Measurements from ENCODE around the gene NXNL1.
"Not testable (repeated sequence)": the region's sequence is repeated elsewhere in the genome, so short reads cannot be mapped to it uniquely, and the experiment has no call there.

The NXNL1 gene

DNA sequence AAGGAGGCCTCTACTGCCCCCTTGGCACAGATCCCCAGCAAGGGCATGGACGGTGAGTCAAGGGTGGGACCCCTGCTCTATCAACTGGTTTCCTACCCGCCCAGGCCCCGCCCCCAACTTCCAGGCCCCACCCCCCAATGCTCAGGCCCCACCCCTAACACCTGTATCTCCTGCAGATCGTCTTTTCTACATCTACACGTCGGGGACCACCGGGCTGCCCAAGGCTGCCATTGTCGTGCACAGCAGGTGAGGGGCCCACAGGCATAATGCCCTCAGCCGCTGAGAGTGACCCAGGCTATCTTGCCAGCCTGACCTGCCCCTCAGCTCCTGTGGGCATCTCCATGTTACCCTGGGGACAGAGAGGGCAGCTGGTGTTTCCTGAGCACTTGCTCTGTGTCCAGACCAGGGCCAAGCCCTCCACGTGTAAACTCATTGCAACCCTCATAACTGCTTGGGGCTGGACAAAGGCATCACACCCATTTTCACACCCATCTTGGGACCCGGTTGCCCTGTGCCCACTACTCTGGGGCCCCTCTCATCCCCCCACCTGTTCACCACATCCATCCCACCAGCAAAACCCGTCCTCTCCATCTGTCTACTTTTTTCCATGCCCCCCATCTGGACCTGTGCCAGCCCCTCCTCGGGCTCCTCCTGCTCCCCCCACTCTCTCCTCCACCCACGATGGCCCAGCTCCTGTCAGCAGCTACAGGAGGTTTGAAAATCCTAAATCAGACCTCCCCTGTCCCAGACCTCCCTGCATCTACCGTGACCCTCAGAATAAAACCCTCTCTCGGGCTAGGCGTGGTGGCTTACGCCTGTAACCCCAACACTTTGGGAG lies 26.8 kb upstream of the NXNL1 start:
- in situ Hi-C loops (cut with HindIII; ENCODE audit: low sequenced_read_pairs), result no loop called here

DNA sequence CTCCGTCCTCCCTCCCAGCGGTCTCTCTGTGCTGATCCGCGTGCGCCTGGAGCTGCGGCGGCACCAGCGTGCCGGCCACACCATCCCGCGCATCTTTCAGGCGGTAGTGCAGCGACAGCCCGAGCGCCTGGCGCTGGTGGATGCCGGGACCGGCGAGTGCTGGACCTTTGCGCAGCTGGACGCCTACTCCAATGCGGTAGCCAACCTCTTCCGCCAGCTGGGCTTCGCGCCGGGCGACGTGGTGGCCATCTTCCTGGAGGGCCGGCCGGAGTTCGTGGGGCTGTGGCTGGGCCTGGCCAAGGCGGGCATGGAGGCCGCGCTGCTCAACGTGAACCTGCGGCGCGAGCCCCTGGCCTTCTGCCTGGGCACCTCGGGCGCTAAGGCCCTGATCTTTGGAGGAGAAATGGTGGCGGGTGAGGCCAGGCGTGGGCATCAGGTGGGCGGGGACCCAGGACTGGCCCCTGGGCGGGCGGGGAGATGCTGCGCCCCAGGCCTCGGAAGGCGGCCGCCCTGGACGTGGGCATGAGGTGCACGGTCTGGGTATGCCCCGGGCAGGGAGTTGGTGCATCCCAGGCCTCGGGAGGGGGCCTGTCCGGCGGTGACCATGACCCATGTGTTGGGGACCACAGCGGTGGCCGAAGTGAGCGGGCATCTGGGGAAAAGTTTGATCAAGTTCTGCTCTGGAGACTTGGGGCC lies 26.0 kb upstream of the NXNL1 start:
- in situ Hi-C loops (cut with HindIII; ENCODE audit: low sequenced_read_pairs), result no loop called here

DNA sequence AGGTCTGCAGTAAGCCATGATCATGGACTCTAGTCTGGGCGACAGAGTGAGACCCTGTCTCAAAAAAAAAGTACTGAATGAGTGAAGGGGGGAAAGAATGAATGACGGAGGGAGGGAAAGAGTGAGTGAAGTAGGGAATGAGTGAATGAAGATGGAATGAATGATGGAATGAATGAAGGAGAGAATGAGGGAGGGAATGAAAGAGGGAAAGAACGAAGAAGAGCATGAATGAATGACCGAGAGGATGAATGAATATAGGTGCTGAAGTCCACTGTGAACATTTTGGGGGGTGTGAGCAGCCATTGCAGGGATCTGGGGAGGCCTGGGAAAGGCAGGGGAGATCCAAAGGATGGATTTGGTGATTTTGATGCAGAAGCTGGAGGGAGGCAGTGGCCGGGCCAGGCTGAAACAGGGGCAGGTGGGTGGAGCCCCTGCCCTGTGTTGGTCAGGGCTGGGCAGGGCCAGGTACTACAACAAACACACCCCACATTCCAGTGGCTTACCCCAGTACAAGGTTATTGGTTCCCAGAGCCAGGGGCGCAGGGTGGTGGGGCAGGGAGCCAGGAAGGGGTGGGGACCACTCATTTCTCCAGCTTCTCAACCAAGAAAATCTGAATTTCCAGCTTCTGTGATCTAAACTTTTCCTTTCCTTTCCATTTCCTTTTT lies 23.9 kb upstream of the NXNL1 start:
- in situ Hi-C loops (cut with HindIII; ENCODE audit: low sequenced_read_pairs), result no loop called here

DNA sequence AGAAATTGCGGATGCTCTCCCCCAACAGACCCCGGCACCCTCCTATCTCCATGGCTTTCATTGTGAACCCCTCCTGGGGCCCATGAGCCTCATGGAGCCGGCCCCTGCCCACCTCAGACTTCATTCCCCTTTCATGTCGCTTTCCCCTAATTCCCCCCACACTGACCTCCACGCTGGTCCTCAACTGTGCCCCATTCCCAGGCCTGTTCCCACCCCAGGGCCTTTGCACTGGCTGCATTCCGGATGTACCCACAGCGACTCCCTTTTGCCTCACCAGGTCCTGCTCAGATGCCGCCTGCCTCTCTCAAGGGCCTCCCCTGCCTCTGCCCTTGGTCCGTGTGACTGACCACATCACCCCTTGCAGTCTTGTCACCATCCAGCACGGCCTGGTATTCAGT lies 22.9 kb upstream of the NXNL1 start:
- in situ Hi-C loops (cut with HindIII; ENCODE audit: low sequenced_read_pairs), result no loop called here

DNA sequence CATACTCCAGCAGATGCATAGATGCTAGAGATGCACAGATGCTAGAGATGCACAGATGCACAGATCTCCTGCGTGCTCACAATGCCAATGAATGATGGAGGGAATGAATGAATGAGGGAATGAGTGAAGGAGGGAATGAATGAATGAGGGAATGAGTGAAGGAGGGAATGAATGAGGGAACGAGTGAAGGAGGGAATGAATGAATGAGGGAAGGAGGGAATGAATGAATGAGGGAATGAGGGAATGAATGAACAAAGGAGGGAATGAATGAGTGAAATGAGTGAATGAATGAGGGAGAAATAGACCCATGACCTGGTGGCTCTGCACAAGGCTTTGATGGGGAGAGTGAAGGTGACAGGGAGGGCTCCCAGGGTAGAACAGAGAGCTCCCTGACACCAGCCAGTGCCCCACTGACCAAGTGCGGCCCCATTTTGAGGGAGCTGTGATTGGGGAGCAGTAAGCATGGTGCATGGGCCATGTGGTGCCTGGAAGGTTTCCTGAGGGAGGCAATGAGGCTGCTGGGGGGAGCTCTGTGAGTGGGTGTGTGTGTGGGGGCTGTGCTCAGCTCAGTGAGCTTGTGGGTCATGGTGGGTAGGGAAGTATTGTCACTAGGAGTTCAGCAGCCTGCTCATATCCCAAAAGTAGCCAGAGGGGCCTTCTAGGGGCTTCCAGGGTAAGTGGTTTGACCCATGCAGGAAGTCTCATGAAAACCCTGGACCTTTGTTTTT lies 22.3 kb upstream of the NXNL1 start:
- in situ Hi-C loops (cut with HindIII; ENCODE audit: low sequenced_read_pairs), result no loop called here

DNA sequence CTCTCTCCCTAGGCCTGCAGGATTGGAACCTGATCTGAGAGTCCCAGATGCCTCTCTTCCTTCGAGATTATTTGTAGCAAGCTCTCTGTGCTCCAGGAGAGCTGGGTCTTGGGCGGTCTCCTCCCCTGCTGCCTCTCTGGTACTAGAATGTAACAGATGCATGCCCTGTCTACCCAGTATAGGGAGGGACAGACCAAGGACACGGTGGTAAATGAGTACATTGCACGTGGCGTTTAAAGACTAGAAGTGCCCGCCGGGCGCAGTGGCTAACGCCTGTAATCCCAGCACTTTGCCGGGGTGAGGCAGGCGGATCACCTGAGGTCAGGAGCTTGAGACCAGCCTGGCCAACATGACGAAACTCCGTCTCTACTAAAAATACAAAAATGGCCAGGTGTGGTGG lies 21.3 kb upstream of the NXNL1 start:
- in situ Hi-C loops (cut with HindIII; ENCODE audit: low sequenced_read_pairs), result no loop called here

DNA sequence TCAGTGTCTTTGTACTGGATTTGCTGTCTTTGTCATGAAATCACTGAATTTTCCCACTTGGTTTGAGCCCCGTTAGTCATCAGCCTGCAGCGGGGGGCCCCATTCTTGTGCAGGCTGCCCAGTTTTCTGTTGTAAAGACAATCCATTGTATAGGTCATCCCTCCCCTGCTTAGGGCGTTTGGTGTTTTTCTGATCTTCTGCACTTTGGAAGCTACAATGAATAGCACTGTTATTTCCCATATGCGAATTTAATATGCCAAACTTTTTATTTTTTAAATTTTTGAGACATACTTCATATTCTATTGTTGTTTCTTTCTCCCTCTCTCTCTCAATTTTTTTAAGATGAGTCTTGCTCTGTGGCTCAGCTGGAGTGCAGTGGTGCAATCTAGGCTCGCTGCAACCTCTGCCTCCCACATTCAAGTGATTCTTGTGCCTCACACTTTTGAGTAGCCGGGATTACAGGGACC lies 18.6 kb upstream of the NXNL1 start:
- in situ Hi-C loops (cut with HindIII; ENCODE audit: low sequenced_read_pairs), result no loop called here

DNA sequence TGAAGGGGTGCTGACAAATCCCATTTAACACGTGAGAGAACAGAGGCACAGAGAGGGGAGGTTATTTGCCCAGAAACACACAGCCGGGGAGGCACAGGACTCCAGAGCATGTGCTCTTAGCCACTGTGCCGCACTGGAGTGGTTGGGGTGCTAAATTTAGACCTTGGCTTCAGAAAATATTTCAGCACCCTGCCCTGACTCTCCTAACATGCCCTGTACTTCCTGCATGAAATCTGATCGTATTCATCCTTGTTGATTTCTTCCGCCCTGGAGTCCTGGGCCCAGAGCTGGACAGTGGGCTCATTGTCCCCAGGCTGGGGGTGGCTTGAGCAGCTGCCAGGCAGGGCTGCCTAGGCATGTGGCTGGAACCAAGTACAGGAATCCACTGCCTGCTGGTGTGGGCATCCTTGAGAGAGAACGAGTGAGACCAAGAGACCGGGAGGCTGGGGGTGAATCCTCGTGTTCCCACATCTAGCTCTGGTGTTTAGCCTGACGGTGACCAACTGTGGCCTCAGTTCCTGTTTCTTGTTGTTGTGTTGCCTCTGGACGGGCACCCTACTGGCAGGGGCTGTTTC lies 14.9 kb upstream of the NXNL1 start:
- in situ Hi-C loops (cut with HindIII; ENCODE audit: low sequenced_read_pairs), result no loop called here

DNA sequence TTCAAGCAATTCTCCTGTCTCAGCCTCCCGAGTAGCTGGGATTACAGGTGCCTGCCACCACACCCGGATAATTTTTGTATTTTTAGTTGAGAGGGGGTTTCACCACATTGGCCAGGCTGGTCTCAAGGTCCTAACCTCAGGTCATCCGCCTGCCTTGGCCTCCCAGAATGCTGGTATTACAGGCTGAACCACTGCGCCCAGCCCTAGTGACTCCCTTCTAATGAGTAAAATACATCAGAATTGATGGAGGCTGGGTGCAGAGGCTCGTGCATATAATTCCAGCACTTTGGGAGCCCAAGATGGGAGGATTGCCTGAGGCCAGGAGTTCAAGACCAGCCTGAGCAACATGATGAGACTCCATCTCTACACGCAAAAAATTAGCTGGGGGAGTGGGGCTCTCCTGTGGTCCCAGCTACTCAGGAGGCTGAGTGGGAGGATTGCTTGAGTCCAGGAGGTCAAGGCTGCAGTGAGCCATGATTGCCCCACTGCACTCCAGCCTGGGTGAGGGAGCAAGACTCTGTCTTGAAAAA lies 14.3 kb upstream of the NXNL1 start:
- in situ Hi-C loops (cut with HindIII; ENCODE audit: low sequenced_read_pairs), result not testable (repeated sequence)

DNA sequence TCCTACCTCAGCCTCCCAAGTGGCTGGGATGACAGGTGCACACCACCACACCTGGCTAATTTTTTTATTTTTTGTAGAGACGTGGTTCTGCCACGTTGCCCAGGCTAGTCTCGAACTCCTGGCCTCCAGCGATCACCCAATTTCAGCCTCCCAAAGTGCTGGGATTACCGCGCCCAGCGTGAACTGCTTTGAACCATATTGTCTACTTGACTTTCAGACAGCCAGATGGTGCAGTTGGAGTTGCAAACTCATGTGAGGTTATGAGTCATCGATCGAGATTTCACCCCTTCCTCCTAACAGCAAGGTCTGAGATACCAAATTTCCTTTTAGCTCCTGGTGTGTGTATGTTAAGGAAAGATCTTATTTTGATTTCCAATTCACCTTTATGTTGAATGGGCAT lies 12.3 kb upstream of the NXNL1 start:
- in situ Hi-C loops (cut with HindIII; ENCODE audit: low sequenced_read_pairs), result no loop called here

DNA sequence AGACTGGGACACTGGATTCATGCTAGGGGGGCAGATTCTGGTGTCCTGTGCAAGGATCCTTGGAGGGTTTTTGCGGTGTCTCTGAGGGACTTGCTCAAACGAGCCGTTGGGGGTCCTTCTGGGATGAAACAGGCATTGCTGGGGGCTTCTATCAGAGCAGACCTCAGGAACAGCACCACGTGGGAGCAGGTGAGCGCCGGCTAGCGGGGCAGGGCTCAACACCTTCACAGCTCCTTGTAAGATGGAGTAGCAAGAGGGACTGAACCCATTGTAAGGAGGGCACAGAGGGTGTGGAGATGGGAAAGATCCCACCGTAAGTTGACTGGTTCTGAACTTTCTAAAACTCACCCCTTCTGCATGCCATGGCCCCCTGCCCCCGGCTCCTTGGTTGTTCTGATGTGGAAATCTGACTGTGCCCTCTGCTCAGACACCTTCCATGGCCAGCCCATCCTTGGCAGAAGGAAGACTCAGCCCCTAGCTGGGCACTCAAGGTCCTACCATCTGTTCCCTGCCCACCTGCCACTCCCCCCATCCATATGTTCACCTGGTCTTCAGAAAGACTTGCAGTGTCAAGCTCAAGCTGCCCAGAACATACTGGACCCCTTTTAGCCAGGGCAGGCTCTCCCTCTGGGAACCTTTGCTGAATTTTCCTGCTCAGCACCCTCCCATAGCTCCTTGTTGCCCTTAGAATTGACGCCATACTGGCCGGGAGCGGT lies 10.8 kb upstream of the NXNL1 start:
- in situ Hi-C loops (cut with HindIII; ENCODE audit: low sequenced_read_pairs), result no loop called here

DNA sequence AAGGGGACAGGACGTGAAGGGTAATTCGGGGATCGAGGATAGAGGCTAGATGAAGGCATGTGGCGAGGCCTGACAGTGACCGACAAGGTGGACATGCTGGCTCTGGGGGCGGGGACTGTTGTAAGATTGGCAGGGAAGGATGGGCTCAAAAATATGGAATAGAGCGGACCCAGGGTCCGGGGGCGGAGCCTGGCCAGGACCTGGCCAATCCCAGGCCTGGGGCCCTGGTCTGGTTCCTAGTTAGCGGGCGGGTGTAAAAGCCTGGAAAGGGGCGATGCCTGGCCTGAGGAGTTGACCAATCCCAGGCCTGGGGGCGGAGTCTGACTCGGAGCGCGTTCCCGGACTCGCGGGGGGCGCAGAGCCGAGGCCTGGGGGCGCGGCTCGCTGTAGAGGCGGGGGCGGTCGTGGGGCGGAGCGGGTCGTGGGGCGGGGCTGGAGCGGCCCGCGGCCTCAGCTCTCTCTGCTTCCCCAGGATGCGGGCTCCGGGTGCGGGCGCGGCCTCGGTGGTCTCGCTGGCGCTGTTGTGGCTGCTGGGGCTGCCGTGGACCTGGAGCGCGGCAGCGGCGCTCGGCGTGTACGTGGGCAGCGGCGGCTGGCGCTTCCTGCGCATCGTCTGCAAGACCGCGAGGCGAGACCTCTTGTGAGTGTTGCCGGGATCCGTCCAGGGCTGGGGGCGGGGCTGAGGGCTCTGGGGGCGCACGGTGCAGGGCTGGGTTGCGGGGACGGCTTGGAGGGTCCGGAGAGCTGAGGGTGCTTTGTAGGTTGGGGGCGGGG lies 9.5 kb upstream of the NXNL1 start, which contains the start of gene SLC27A1:
TSS of gene SLC27A1 (plus strand) at position 457 of the 774 bp plus-strand sequence. CDS start at position 474, 17 bp downstream.
- in situ Hi-C loops (cut with HindIII; ENCODE audit: low sequenced_read_pairs), result no loop called here

DNA sequence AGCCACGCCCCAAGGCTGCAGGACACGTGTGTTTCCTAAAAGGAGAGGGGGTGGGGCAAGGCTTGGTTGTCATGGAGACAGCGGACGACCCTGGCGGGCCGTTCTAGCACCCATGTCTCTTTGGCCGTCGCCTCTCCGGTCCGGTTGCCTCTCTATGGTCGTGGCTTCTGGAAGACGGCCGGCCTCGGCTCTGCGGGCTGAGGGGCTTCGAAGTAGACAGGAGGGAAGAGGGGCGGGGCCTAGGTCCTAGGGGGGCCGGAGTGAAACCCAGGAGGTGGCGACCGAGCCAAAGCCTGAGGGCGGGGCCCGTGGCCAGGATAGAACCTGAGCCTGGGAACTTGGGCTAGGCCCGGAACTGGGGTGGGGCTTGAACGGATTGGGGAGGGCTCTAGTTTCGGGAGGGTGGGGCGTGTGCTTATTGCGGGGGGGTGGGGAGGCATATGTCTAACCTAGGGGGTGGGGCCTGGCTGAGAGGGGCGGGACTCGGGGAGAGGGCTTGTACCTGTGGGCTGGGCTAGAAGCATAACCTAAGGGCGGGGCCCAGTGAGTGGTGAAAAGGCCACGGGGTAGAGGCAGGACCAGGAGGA lies 8.8 kb upstream of the NXNL1 start:
- in situ Hi-C loops (cut with HindIII; ENCODE audit: low sequenced_read_pairs), result no loop called here

DNA sequence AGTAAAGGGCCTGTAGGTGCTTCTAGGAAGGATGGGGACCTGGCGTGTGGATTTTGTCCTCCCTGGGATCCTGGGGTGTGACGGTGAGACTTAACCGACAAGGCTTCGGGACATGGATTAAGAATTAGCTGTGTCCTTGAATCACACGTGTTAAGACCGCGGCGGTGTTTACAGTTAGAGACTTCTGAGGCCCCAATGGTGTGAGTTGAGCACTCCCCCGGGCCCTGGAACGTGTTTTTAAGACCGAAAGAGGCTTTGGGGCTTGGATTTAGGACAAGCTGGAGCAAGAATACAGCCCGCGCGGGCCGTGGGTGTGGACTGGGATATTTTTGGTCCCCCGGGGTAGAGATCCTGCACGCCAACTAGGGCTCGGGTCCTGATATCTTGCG lies 8.4 kb upstream of the NXNL1 start:
- in situ Hi-C loops (cut with HindIII; ENCODE audit: low sequenced_read_pairs), result no loop called here

DNA sequence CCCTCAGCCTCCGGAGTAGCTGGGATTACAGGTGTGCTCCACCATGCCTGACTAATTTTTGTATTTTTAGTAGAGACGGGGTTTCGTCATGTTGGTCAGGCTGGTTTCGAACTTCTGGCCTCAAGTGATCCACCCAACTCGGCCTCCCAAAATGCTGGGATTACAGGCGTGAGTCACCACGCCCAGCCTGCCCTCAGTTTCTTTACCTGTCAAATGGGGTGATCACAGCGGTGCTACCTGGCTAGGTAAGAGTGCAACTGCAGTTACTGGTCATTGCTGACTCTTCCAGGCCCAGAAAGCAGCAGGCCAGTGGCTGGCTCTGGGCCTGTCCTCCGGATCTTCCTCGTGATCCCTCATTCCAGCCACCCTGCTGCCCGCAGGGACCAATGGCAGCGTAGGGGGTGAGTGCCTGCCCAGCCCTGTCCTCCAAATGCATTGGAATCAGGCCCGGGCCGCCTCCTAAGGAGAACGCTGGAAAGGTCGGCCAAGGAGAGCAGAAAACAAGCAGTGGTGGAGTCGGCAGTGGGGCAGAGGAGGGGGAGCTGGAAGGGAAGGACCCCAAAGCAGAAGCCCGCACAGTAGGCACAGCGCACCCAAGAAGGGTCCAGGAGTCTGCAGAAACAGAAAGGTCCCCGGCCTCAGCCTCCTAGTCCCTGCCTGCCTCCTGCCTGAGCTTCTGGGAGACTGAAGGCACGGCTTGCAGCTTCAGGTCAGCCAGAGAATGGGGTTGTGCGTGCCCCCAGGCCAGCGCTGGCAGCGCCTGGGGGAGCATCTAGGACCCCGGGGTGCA lies 7.8 kb upstream of the NXNL1 start:
- in situ Hi-C loops (cut with HindIII; ENCODE audit: low sequenced_read_pairs), result no loop called here

DNA sequence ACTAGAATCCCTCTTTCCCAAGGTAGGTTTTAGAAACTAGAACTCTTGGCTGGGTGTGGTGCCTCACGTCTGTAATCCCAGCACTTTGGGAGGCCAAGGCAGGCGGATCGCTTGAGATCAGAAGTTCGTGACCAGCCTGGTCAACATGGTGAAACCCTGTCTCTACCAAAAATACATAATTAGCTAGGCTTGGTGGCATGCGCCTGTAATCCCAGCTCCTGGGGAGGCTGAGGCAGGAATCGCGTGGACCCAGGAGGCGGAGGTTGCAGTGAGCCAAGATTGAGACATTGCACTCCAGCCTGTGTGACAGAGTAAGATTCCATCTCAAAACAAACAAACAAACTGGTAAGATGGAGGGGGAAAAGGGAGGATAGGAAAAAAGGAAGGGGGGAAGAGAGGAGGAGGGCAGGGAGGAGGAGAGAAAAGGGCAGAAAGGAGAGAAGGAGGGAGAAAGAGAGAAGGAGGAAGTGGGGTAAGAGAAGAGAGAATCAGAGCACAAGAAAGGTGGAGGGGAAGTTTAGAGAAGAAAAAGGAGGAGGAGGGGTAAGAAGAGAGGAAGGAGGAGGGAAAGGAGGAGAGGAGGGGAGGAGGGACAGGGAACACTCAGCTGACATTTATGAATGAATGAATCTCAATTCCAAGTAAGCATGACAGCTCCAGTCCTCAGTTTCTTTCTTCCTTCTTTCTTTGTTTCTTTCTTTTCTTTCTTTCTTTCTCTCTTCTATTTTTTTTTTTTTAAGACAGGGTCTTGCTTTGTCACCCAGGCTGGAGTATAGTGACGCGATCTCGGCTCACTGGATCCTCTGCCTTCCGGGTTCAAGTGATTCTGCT lies 7.0 kb upstream of the NXNL1 start:
- in situ Hi-C loops (cut with HindIII; ENCODE audit: low sequenced_read_pairs), result no loop called here

DNA sequence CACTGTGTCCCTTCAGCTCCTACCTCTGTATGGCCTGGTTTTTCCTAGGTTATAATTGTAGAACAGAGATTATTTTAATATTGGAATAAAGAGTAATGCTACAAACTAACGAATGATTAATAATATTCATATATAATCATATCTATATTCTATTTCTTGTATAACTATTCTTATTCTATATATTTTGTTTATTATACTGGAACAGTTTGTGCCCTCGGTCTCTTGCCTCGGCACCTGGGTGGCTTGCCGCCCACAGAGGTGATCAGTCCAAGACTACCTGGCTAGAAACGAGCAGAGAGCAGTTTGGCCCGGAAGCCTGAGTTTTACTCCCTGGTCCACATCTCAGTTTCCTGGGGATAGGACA lies 5.7 kb upstream of the NXNL1 start:
- in situ Hi-C loops (cut with HindIII; ENCODE audit: low sequenced_read_pairs), result no loop called here

Data from endothelial cell of hepatic sinusoid (primary cell).